Limb (tissue), 2 donors: Measurements from ENCODE around the gene CAMKMT.

Experiments used
- DNase-seq, 2 donors: peaks; one replicate each; pipeline ENCODE4 v3.0.0-alpha.2; 2016; ENCODE audit errors: extremely low spot score in 2 of 2

The CAMKMT gene

GRCh38 chr2:44361330-44362206 is at the start of gene CAMKMT, which contains the start of gene PREPL:
CAMKMT (plus strand) TSS chr2:44361947.
PREPL (minus strand) TSS chr2:44361494; CDS start chr2:44346342, 15,152 bp downstream.
- DNase-seq: peak; percentile 99

GRCh38 chr2:44314362-44314761 is 47.4 kb upstream of the CAMKMT start:
- no peak for DNase-seq

- DNase-seq: no peak
Measured at GRCh38 chr2:44315945-44316344, 45.8 kb upstream of the CAMKMT start.

- DNase-seq: no peak
Measured at GRCh38 chr2:44320832-44321231, 40.9 kb upstream of the CAMKMT start.

- no peak for DNase-seq
Measured at GRCh38 chr2:44321360-44321759, 40.4 kb upstream of the CAMKMT start.

GRCh38 chr2:44324971-44325426 is 36.7 kb upstream of the CAMKMT start:
- no peak for DNase-seq

GRCh38 chr2:44325897-44326296 is 35.9 kb upstream of the CAMKMT start:
- no peak for DNase-seq

GRCh38 chr2:44326548-44327264 is 35.0 kb upstream of the CAMKMT start:
- no peak for DNase-seq

- DNase-seq: no peak
Measured at GRCh38 chr2:44328750-44329149, 33.0 kb upstream of the CAMKMT start.

- DNase-seq: no peak
Measured at GRCh38 chr2:44329343-44329742, 32.4 kb upstream of the CAMKMT start.

GRCh38 chr2:44330801-44331200 is 30.9 kb upstream of the CAMKMT start:
- no peak for DNase-seq

- DNase-seq: no peak
Measured at GRCh38 chr2:44333994-44334393, 27.8 kb upstream of the CAMKMT start.

GRCh38 chr2:44335806-44336538 is 25.8 kb upstream of the CAMKMT start:
- DNase-seq: no peak

- no peak for DNase-seq
Measured at GRCh38 chr2:44342854-44343253, 18.9 kb upstream of the CAMKMT start.

- no peak for DNase-seq
Measured at GRCh38 chr2:44347526-44347925, 14.2 kb upstream of the CAMKMT start.

- no peak for DNase-seq
Measured at GRCh38 chr2:44348400-44348799, 13.3 kb upstream of the CAMKMT start.

- DNase-seq: no peak
Measured at GRCh38 chr2:44349506-44349905, 12.2 kb upstream of the CAMKMT start.

- no peak for DNase-seq
Measured at GRCh38 chr2:44351088-44351487, 10.7 kb upstream of the CAMKMT start.

- DNase-seq: no peak
Measured at GRCh38 chr2:44351676-44352075, 10.1 kb upstream of the CAMKMT start.

GRCh38 chr2:44352510-44352909 is 9.2 kb upstream of the CAMKMT start:
- DNase-seq: no peak

- DNase-seq: no peak
Measured at GRCh38 chr2:44354761-44355160, 7.0 kb upstream of the CAMKMT start.

- peak in 1 of 2 donors; percentile 30 for DNase-seq
Measured at GRCh38 chr2:44358503-44358902, 3.2 kb upstream of the CAMKMT start.
